Thyroid gland (tissue), 4 donors: Measurements from ENCODE around the gene NRIP1.

Experiments used
- CTCF ChIP-seq, 6 experiments: fragments of 200-600 bp in 3 of 6; fragments of 450-650 bp in 3 of 6; sonication (generic) in 3 of 6; IDR thresholded peaks; one replicate each; pipeline ENCODE4 v1.5.1; 2016 to 2019; ENCODE audit warnings: antibody characterized with exemption in 6 of 6, mild to moderate bottlenecking in 2 of 6, inconsistent platforms in 1 of 6, moderate library complexity in 1 of 6
- POLR2A ChIP-seq, 2 donors: fragments of 450-650 bp; IDR thresholded peaks; one replicate each; pipeline ENCODE4 v1.6.1; 2017; ENCODE audit warnings: antibody characterized with exemption in 2 of 2, mild to moderate bottlenecking in 2 of 2, moderate library complexity in 1 of 2

- TF ChIP-seq POLR2A (IDR thresholded peaks at IDR 0.05) (no peak), CTCF (IDR thresholded peaks at IDR 0.05) (no peak)
These were observed 148.1 kb downstream of the NRIP1 start for GRCh38 chr21:14916676-14917141.
